Activated T-cell treated with anti-CD3 and anti-CD28 coated beads, Interleukin-2, amount 50 U/mL, for 24 hours (primary cell): ENCODE results near the gene TBXT.
"Not testable (repeated sequence)": the region's sequence is repeated elsewhere in the genome, so short reads cannot be mapped to it uniquely, and the experiment has no call there.

Source experiments
- DNase-seq: peaks from one replicate; pipeline ENCODE4 v3.0.0-alpha.2; 2020
- H3K27ac Mint-ChIP-seq: 2 replicates; pipeline ENCODE4 v1.8.0; 2020; ENCODE audit warnings: mild to moderate bottlenecking, mixed read lengths
- H3K27me3 Mint-ChIP-seq: 2 replicates; pipeline ENCODE4 v1.8.0; 2020; ENCODE audit warnings: mixed read lengths
- H3K36me3 Mint-ChIP-seq: 2 replicates; pipeline ENCODE4 v1.8.0; 2020; ENCODE audit warnings: low read depth, mixed read lengths
- H3K4me1 Mint-ChIP-seq: 2 replicates; pipeline ENCODE4 v1.8.0; 2020; ENCODE audit warnings: low read depth, mixed read lengths
- H3K4me3 Mint-ChIP-seq: 2 replicates; pipeline ENCODE4 v1.8.0; 2020; ENCODE audit warnings: mild to moderate bottlenecking, moderate library complexity, mixed read lengths
- H3K9me3 Mint-ChIP-seq: 2 replicates; pipeline ENCODE4 v1.8.0; 2020; ENCODE audit warnings: mixed read lengths

TBXT gene

DNA sequence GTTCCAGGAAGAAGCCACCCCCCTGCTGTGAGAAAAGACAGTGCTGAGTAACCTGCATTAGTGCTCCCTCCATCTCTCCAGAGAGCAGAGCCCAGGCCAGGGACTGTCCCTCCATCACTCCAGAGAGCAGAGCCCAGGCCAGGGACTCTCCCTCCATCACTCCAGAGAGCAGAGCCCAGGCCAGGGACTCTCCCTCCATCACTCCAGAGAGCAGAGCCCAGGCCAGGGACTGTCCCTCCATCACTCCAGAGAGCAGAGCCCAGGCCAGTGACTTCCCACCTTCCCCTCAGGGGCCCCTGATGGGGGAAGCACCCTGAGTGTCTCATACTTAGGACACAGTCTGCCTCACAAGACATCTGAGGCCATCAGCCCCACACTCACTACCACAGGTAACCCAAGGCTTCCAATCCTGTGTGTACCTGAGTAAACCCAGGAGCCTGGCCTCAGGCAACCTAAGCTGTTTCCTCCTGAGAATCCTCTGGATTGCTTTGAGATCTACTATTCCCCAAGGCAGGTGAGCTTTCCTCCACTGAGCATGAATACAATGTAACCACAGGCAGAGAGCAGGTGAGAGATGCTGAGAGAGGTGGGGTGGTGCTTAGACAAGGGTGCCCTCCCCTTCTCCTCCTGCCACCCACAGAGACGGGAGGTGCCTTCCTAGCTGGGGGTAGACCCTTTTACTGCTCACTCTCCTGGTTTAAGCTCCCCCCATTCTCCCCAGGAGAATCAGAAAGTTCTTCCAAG is 4.9 kb downstream of the TBXT start:
- Mint-ChIP-seq H3K36me3 (no peaks in the 10 kb centered on the region), H3K9me3 (no peaks in the 10 kb centered on the region), H3K4me3 (no peak overlapping the region), H3K4me1 (peaks cover 3% of the 10 kb centered on the region), H3K27me3 (peaks cover 65% of the 10 kb centered on the region), H3K27ac (no peak overlapping the region)
- no peak for DNase-seq

DNA sequence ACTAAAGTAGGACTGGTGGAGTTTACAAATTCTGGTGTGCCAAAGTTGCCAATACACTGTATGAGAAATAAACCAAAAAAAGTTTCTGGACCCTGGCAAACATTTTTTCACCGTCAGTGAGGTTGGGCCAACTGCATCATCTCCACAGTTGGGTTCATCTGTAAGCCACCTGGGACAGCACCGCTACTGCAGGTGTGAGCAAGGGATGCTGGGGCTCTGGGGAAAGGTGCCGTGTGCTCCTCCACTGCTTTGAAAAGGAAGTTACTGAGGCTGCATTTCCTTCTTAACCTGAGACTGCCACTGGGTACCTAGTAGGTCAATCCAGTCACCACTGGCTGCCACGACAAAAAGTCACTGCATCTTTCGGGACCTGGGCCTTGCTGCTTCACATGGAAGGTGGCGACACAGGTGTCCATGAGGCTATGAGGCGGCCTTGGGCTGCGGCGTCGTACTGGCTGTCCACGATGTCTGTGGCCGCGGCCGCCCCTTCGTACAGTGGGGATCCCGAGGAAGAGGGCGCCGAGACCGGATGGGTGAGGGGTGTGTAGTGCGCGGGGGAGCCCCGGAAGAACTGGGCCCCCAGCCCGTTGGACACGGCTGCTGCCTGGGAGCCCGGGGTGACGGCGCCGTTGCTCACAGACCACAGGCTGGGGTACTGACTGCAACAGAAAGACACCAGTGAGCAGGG is 9.6 kb downstream of the TBXT start:
- no peaks in the 10 kb centered on the region for H3K36me3 Mint-ChIP-seq
- no peak overlapping the region for H3K27ac Mint-ChIP-seq
- no peak for DNase-seq
- peaks cover 2% of the 10 kb centered on the region for H3K4me1 Mint-ChIP-seq
- H3K9me3 Mint-ChIP-seq, result no peaks in the 10 kb centered on the region
- no peak overlapping the region for H3K4me3 Mint-ChIP-seq
- H3K27me3 Mint-ChIP-seq, result peaks cover 39% of the 10 kb centered on the region

DNA sequence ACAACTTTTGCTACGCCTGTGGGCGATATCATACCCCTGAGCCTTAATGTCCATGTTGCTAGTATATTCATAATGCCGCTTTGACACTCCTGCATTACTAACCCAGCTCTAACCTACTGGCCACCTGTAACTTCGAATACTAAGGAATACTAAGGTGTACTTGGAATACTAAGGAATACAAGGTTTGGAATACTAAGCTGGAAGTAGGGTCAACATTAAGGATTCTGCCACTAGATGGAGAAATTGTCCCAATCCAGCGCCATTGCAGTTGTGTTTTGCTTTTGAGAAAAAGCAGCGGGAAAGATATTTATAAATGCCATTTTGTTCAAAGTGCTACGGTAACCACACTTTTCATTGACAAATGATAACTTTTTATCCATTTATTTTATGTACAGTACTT is 10.7 kb downstream of the TBXT start:
- no peaks in the 10 kb centered on the region for H3K9me3 Mint-ChIP-seq
- peaks cover 30% of the 10 kb centered on the region for H3K27me3 Mint-ChIP-seq
- no peaks in the 10 kb centered on the region for H3K4me1 Mint-ChIP-seq
- no peaks in the 10 kb centered on the region for H3K36me3 Mint-ChIP-seq
- no peak overlapping the region for H3K4me3 Mint-ChIP-seq
- no peak overlapping the region for H3K27ac Mint-ChIP-seq
- DNase-seq, result no peak

DNA sequence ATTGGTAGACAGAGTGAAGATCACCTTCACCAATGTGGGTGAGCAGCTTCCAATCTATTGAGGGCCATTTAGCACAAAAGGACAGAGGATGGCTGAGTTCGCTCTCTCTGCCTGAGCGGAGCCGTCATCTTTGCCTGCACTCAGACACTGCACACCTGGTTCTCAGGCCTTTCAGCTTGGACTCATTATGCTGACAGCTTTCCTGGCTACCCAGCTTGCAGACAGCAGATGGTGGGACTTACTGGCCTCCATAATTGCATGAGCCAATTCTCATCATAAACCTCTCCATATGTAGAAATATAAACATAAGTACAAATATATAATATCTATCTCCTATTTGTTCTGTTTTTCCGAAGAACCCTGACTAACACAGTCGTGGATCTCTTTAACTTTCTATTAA is 13.7 kb downstream of the TBXT start:
- DNase-seq, result no peak
- peaks cover 18% of the 10 kb centered on the region for H3K27me3 Mint-ChIP-seq
- H3K36me3 Mint-ChIP-seq, result no peaks in the 10 kb centered on the region
- no peaks in the 10 kb centered on the region for H3K4me1 Mint-ChIP-seq
- no peak overlapping the region for H3K4me3 Mint-ChIP-seq
- peaks cover 2% of the 10 kb centered on the region for H3K9me3 Mint-ChIP-seq
- H3K27ac Mint-ChIP-seq, result no peak overlapping the region

DNA sequence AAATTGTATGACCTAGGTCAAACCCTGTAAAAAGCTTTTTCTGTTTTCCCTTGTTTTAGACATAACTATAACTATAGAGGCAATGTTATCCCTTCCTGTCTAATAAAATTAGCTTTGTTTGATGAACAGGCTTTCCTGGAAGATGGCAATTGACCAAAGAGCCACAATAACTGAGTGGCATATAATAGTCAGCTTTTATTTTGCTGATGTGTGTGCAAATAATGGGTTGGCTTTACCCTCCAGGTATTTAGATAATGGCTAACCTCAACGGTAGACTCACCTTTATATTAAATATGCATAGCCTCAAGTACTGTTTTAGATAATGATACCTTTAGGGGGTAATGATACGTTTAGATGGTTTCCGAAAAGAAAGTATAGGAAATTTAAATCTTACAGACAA is 15.0 kb downstream of the TBXT start:
- Mint-ChIP-seq H3K9me3 (peaks cover 2% of the 10 kb centered on the region), H3K36me3 (no peaks in the 10 kb centered on the region), H3K27me3 (peaks cover 24% of the 10 kb centered on the region), H3K27ac (no peak overlapping the region), H3K4me1 (no peaks in the 10 kb centered on the region), H3K4me3 (no peak overlapping the region)
- DNase-seq, result no peak

DNA sequence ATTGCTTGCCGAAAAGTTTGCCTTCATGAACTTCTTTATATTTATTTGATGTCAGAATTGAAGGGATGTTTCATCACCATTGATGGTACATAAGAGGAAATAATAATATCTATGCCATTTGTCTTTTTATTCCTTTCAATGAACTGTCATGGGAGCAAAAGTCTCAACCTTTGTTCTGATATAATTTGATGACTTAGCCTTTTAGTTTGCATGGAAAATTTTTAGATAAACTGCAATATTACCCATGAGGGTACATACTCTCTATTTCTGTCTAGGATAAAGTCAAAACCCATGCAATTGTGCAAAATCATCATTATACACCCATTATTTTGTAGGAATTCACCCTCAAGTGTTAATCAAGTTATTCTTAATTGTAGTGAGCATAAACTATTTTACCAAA is 15.9 kb downstream of the TBXT start:
- H3K27ac Mint-ChIP-seq, result no peak overlapping the region
- H3K36me3 Mint-ChIP-seq, result no peaks in the 10 kb centered on the region
- H3K9me3 Mint-ChIP-seq, result peaks cover 2% of the 10 kb centered on the region
- peaks cover 20% of the 10 kb centered on the region for H3K27me3 Mint-ChIP-seq
- no peak for DNase-seq
- no peaks in the 10 kb centered on the region for H3K4me1 Mint-ChIP-seq
- H3K4me3 Mint-ChIP-seq, result no peak overlapping the region

DNA sequence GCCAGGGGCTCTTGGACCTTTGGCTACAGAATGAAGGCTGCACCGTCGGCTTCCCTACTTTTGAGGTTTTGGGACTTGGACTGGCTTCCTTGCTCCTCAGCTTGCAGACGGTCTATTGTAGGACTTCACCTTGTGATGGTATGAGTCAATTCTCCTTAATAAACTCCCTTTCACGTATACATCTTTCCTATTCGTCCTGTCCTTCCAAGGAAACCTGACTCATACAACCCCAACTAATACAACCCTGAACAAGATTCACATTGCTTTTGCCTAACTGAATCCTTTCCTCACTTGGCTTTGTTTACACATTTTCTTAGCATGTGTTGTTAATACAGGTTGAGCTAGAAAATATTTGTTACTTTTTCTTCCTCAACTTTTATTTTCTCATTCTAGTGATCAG is 21.9 kb downstream of the TBXT start:
- Mint-ChIP-seq H3K9me3 (peaks cover 2% of the 10 kb centered on the region), H3K4me3 (no peak overlapping the region), H3K36me3 (no peaks in the 10 kb centered on the region), H3K27ac (no peak overlapping the region), H3K27me3 (peaks cover 20% of the 10 kb centered on the region), H3K4me1 (no peaks in the 10 kb centered on the region)
- no peak for DNase-seq

DNA sequence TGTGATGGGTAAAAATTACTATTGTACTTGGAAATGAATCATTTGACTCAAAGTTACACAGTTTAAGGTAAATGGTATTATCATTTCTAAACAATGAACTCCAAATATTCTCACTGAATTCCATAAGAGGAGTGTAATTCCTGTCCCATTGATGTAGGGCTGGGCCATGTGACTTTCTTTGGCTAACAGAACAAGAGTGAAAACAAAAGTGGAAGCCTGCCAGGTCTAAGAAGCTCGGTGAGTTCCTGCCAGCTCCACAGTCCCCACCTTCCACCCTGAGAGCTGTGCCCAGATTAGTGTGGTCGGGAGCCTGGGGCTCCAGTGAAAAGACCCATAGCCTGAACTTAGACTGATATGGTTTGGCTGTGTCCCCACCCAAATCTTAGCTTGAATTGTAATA is 24.6 kb downstream of the TBXT start:
- Mint-ChIP-seq H3K4me3 (no peak overlapping the region), H3K36me3 (no peaks in the 10 kb centered on the region), H3K9me3 (no peaks in the 10 kb centered on the region), H3K27ac (no peak overlapping the region), H3K27me3 (peaks cover 12% of the 10 kb centered on the region), H3K4me1 (no peaks in the 10 kb centered on the region)
- DNase-seq, result no peak

DNA sequence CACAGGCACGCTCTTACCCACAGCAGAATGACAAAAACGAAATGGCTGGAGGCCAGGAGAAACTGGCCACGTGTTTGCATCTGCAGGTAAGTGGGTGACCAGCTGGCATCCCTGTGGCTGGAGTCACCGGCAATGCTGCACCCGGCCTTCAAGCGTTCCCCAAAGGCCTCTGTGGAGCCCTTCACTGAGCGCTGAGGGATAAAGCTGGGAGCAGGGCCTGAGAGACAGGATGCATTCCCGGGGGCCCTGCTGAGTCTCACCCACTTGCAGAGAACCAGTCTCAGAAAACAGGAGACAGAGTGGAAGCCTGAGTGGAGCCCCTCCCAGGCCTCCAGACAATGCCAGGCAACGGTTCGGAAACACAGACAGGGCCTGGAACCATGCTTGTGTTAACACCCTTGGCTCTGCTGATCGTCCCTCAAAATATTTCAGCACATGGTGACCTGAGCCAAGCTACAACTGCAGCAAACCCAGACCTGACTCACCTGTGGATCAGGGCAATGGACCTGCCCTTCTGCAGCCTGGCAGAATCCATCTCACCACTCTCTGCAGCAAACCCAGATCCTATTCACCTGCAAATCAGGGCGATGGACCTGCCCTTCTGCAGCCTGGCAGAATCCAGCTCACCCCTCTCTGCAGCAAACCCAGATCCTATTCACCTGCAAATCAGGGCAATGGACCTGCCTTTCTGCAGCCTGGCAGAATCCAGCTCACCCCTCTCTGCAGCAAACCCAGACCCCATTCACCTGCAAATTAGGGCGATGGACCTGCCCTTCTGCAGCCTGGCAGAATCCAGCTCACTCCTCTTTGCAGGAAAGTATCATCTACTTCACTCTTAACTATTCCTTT is 39.8 kb downstream of the TBXT start:
- Mint-ChIP-seq H3K4me1 (no peaks in the 10 kb centered on the region), H3K36me3 (no peaks in the 10 kb centered on the region), H3K27me3 (peaks cover 48% of the 10 kb centered on the region), H3K27ac (no peak overlapping the region), H3K9me3 (no peaks in the 10 kb centered on the region), H3K4me3 (no peak overlapping the region)
- no peak for DNase-seq

DNA sequence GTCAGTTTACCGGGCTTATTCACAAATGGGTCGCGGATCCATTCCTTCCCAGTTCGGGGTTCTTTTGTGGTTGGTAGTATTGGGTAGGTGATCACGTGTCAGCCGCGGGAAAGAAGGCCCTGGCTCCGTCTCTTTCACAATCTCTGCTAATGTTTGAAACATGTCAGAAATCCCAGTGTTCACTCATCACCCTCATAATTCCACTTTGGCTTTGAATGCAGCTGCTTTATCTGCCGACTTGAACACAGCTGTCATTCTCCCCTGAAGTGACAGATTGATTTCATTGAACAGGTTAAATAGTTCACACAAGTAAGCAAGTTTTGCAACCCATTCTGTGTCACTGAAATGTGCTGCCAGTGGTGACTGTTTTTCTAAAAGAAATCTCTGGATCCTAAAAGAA is 44.5 kb downstream of the TBXT start:
- not testable (repeated sequence) for H3K4me3 Mint-ChIP-seq, H3K36me3 Mint-ChIP-seq, H3K27ac Mint-ChIP-seq, H3K9me3 Mint-ChIP-seq, DNase-seq, H3K4me1 Mint-ChIP-seq
- H3K27me3 Mint-ChIP-seq, result peaks cover 28% of the 10 kb centered on the region

DNA sequence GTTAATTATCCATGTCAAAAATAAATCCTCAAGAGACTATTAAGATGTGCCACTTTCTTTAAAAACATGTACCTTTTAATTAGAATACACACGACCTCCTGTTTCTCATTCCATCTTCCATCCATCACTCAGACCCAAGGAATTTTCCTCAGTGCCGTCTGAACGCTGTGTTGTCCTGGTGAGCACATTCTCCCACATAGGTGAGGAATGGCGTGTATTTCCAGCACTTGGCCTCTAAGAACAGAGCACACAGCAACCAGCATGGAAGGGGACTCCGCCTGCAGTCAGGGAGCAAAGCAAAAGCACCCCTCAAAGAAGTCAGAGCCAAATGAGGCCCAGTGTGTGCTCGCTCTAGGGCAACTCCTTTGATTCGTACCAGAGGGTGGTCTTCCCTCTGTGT is 45.9 kb downstream of the TBXT start:
- Mint-ChIP-seq H3K9me3 (no peaks in the 10 kb centered on the region), H3K36me3 (no peaks in the 10 kb centered on the region), H3K4me3 (no peak overlapping the region), H3K27ac (no peak overlapping the region), H3K4me1 (no peaks in the 10 kb centered on the region), H3K27me3 (peaks cover 18% of the 10 kb centered on the region)
- no peak for DNase-seq

DNA sequence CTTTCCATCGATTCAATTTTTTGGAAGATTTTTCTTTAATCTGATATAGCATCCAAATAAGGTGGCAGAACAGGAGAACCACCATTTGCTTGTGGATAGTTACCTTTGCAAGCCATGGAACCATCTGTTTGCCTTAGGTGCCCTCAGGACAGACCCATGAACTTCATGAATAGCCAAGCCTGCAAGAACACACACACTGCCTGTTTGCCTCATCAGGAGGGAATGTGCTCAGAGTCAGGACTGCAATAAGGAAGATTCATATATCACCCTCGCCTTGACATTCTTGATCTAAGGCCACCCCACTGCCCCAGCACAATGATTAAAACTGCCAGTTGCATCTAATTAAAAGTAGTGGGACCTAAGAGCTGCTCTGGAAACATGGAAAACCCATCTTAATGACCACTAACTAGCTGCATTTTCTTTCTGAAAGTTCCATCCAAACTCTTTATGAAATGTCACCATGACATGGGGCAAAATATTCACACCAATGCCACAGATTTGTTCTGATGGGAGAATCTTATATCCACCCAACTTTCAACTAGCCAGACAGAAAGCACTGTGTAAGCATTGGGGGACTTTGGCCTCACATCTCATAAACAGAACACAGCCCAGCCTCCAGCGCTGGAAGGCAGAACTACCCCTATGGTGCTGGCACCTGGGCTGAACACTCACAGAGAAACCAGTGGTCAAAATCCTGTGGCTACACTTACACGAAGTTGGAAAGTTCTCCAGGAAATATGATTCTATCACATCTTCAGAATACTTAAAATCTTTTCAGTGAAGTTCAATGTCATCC is 48.3 kb downstream of the TBXT start:
- H3K27ac Mint-ChIP-seq, result no peak overlapping the region
- peaks cover 5% of the 10 kb centered on the region for H3K27me3 Mint-ChIP-seq
- H3K4me3 Mint-ChIP-seq, result no peak overlapping the region
- no peaks in the 10 kb centered on the region for H3K36me3 Mint-ChIP-seq
- H3K4me1 Mint-ChIP-seq, result no peaks in the 10 kb centered on the region
- H3K9me3 Mint-ChIP-seq, result peaks cover 4% of the 10 kb centered on the region
- DNase-seq, result no peak

DNA sequence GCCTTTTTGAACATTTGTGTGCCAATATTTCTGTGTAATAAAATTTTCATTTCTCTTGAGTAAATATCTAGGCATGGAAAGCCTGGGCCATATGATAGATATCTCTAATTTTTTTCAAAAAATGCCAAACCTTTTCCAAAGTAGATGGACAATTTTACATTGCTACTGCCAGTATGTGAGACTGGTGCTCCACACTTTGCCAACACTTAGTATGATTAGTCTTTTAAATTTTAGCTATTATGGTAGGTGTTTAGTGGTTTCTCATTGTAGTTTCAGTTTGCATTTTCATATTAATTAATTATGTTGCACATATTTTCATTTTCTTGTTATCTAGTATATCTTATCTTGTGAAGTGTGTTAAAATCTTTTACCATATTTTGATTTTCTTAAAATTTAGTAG is 52.0 kb downstream of the TBXT start:
- Mint-ChIP-seq H3K27me3 (peaks cover 11% of the 10 kb centered on the region), H3K4me3 (no peak overlapping the region), H3K4me1 (no peaks in the 10 kb centered on the region), H3K27ac (no peak overlapping the region), H3K36me3 (no peaks in the 10 kb centered on the region), H3K9me3 (peaks cover 4% of the 10 kb centered on the region)
- no peak for DNase-seq

DNA sequence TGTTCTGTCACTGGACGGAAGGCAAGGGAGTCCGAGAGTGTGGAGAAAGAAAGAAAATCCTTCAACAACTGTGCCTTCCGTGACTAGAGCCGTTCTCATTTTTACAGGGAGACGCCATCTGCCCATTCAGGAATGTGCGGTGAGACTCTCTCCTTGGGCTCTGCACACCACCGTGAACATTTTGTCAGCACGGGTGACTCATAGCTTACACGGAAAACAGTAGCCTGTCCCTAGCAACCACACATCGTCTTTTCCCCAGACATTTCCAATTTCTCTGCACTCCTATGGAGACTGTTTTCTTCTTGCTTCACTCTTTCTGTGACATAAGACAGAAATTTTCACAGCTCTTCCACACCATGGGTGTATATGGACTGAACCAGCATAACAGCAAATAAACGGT is 55.1 kb downstream of the TBXT start:
- no peak overlapping the region for H3K4me3 Mint-ChIP-seq
- no peak overlapping the region for H3K27ac Mint-ChIP-seq
- H3K36me3 Mint-ChIP-seq, result no peaks in the 10 kb centered on the region
- DNase-seq, result no peak
- peaks cover 22% of the 10 kb centered on the region for H3K27me3 Mint-ChIP-seq
- no peaks in the 10 kb centered on the region for H3K4me1 Mint-ChIP-seq
- peaks cover 4% of the 10 kb centered on the region for H3K9me3 Mint-ChIP-seq
